ENCODE data around the gene TGIF2. TPM values are rescaled to one million over a fixed set of nuclear protein-coding genes. Genes with fewer than 3 reads are reported as not detected.

TGIF2 gene
- total and polyA plus RNA-seq, 2 of the 13 experiments (the other 11 are each of a cell fraction or from before 2014, with no cell fraction given), result 41.3 to 53.9 TPM

- no peak for TF ChIP-seq HCFC1 (IDR thresholded peaks at IDR 0.05; ENCODE audit: low read depth, low read length)
- TF ChIP-seq ZXDC (CRISPR knock-in tag; IDR thresholded peaks at IDR 0.05), result 0 out of 2 replicates have a peak, but pooled peaks have one; percentile 14
- TF ChIP-seq ISX (CRISPR knock-in tag; conservative IDR thresholded peaks at IDR 0.05), result no peak
These were observed 10.7 kb downstream of the TGIF2 start (continued) for GRCh38 chr20:36584018-36584481.

GRCh38 chr20:36585410-36586125 lies 12.2 kb downstream of the TGIF2 start:
- Histone ChIP-seq H3K9me3 (ENCODE audit: low read length) (no peaks in the 10 kb centered on the region), H3K4me2 (ENCODE audit: low read depth, low read length) (no peak overlapping the region), H3K4me1 (ENCODE audit: insufficient read depth, low read length) (no peaks in the 10 kb centered on the region), H3K79me2 (ENCODE audit: insufficient read depth, low read length) (no peaks in the 10 kb centered on the region), H2AFZ (ENCODE audit: low read length) (no peak overlapping the region), H4K20me1 (ENCODE audit: insufficient read depth, low read length) (no peaks in the 10 kb centered on the region), H3K27me3 (ENCODE audit: control insufficient read depth in 1 of 2, insufficient read depth in 2 of 2, low read length in 2 of 2) (no peaks in the 10 kb centered on the region), H3K4me3 (replicated peaks in 1 of 3; ENCODE audit: insufficient read depth in 1 of 3, low read depth in 2 of 3, low read length in 3 of 3) (no peak overlapping the region), H3K36me3 (replicated peaks in 1 of 2; ENCODE audit: control insufficient read depth in 1 of 2, insufficient read depth in 2 of 2, low read length in 2 of 2) (peaks cover 32 to 53% of the 10 kb centered on the region in 2 experiments), H3K9ac (ENCODE audit: insufficient read depth, low read depth, low read length) (no peak overlapping the region), H3K27ac (ENCODE audit: extremely low read length, insufficient read depth, low read length) (no peak overlapping the region)
- CTCF ChIA-PET (ENCODE audit: low intra/inter-chr PET ratio, low total read pairs), result no interaction called here
- ATAC-seq (peak; percentile 6; the same call in 1 of the 3 replicates), FAIRE-seq (no peak), DNase-seq (ENCODE audit: low spot score) (no peak)
- intact Hi-C loops (cut with micrococcal nuclease; ENCODE audit: unreplicated experiment), result loop anchor here (5.0 kb wide), 1 partner anchor 1837 kb away; no protein-coding TSS in a partner anchor
- in situ Hi-C loops (cut with HindIII; ENCODE audit: extremely low pct_ligation_motif_present, low pct_unique_long_range_greater_than_20kb), result no loop called here
- POLR2A ChIA-PET, result interaction anchor here (0.9 to 4.9 kb wide), 4 partner anchors 9 to 20 kb away, joined by 3 to 28 read pairs (median 8); partner anchors contain the start of genes RAB5IF and TGIF2
- TF ChIP-seq RBM22 (optimal IDR thresholded peaks at IDR 0.05; ENCODE audit: low read length) (peak; percentile 67), ZNF687 (CRISPR knock-in tag; IDR thresholded peaks at IDR 0.05) (0 out of 2 replicates have a peak, but pooled peaks have one; percentile 15), EHMT2 (IDR thresholded peaks at IDR 0.05; ENCODE audit: borderline replicate concordance, low read depth, low read length) (no peak), STAG1 (CRISPR knock-in tag; IDR thresholded peaks at IDR 0.05) (no peak), RBFOX2 (IDR thresholded peaks at IDR 0.05; ENCODE audit: low read depth, low read length) (peak; percentile 24; the same call in 1 of the 2 replicates), POLR2G (IDR thresholded peaks at IDR 0.05; ENCODE audit: low read depth, low read length) (peak; percentile 50; the same call in 1 of the 2 replicates)
- WGBS (ENCODE audit: low lambda C conversion rate), result 98% methylated on average over 7 of the region's 8 CpGs
- no TSS peak for BruUV-seq (replicated peaks)
